GM21390 (cell line): ENCODE measurements around the gene RPL18.
A peak's percentile ranks its signal among the peaks of the same experiment; 100 is the strongest.
"Not testable (repeated sequence)": the region's sequence is repeated elsewhere in the genome, so short reads cannot be mapped to it uniquely, and the experiment has no call there.

ENCODE experiments used
- ATAC-seq: cut with Tn5 transposase; IDR thresholded peaks from one replicate; pipeline ENCODE4 v1.9.1; 2021; ENCODE audit not compliant: unreplicated experiment

The RPL18 gene

GRCh38 chr19:48618916-48619691, at the start of gene RPL18, which contains the start of gene SPHK2:
TSS of gene RPL18 (minus strand) at chr19:48619178. CDS start at chr19:48619143, 35 bp downstream.
TSS of gene SPHK2 (plus strand) at chr19:48619506. CDS start at chr19:48620515, 1,009 bp downstream.
- peak; percentile 71 for ATAC-seq

GRCh38 chr19:48668761-48669160, 49.8 kb upstream of the RPL18 start:
- ATAC-seq = no peak

- no peak for ATAC-seq
Observed at GRCh38 chr19:48668332-48668731, 49.4 kb upstream of the RPL18 start.

GRCh38 chr19:48665786-48666185, 46.8 kb upstream of the RPL18 start:
- ATAC-seq = no peak

GRCh38 chr19:48664476-48664875, 45.5 kb upstream of the RPL18 start:
- ATAC-seq = no peak

GRCh38 chr19:48663667-48664066, 44.7 kb upstream of the RPL18 start:
- ATAC-seq = no peak

GRCh38 chr19:48661711-48662090, 42.7 kb upstream of the RPL18 start:
- ATAC-seq = no peak

- ATAC-seq = peak; percentile 77
Observed at GRCh38 chr19:48660852-48661710, 42.1 kb upstream of the RPL18 start.

GRCh38 chr19:48659768-48660167, 40.8 kb upstream of the RPL18 start:
- ATAC-seq = no peak

- no peak for ATAC-seq
Observed at GRCh38 chr19:48658483-48658882, 39.5 kb upstream of the RPL18 start.

- not testable (repeated sequence) for ATAC-seq
Observed at GRCh38 chr19:48657828-48658227, 38.9 kb upstream of the RPL18 start.

- ATAC-seq = no peak
Observed at GRCh38 chr19:48656840-48657474, 38.0 kb upstream of the RPL18 start.

- ATAC-seq = no peak
Observed at GRCh38 chr19:48654299-48655059, 35.5 kb upstream of the RPL18 start.

GRCh38 chr19:48651683-48652048, 32.7 kb upstream of the RPL18 start:
- ATAC-seq = no peak

- no peak for ATAC-seq
Observed at GRCh38 chr19:48650974-48651682, 32.1 kb upstream of the RPL18 start.

- no peak for ATAC-seq
Observed at GRCh38 chr19:48648134-48648533, 29.2 kb upstream of the RPL18 start.

- no peak for ATAC-seq
Observed at GRCh38 chr19:48646722-48647216, 27.8 kb upstream of the RPL18 start.

- peak; percentile 79 for ATAC-seq
Observed at GRCh38 chr19:48646001-48646721, 27.2 kb upstream of the RPL18 start, which contains the start of gene CA11. TSS of gene CA11 (minus strand) at chr19:48646187. CDS start at chr19:48645632, 555 bp downstream.

- no peak for ATAC-seq
Observed at GRCh38 chr19:48645620-48646000, 26.6 kb upstream of the RPL18 start.
